Esophagus mucosa (tissue), 1 donor: ENCODE results near the gene RCL1. TPM values are rescaled to one million over a fixed set of nuclear protein-coding genes. Genes with fewer than 3 reads are reported as not detected.

Experiments used
- ATAC-seq: fragments of 200-7000 bp; cut with Tn5 transposase; one replicate; pipeline ENCODE4 v1.9.1; 2020
- total RNA-seq: library from RNA; stranded (reverse); gene quantifications from one replicate; pipeline ENCODE4 v1.2.4, GENCODE V29; 2023
- donor health status: DM: yes; HTN: yes; CAD: no.

The RCL1 gene
- total RNA-seq, 1 donor from 2014 or later, result 13.9 TPM

GRCh38 chr9:4814913-4815312, 22.2 kb downstream of the RCL1 start:
- ATAC-seq, result no peak

- no peak for ATAC-seq
Measured at GRCh38 chr9:4815381-4815956, 22.7 kb downstream of the RCL1 start.

DNA sequence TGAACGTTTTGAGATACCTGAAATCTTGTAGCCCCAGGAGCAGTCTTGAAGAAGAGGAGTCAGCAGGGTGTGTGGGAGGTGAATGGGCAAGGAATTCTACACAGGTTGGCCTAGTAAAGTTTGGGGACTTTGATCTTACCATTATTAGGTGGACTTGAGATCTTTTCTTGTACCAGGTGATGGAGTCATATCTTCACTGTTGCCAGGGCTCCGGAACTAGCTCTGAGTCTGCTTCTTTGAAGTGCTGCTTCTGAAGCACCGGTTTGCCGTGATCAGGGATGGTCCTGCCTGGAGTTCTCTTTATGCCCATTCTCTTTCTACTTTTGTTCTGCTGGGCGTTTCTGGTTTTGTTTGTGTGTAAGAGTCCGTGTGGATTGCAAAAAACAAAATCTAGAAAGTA, 27.4 kb downstream of the RCL1 start:
- no peak for ATAC-seq

- ATAC-seq, result no peak
Measured at GRCh38 chr9:4821133-4821532, 28.4 kb downstream of the RCL1 start.

DNA sequence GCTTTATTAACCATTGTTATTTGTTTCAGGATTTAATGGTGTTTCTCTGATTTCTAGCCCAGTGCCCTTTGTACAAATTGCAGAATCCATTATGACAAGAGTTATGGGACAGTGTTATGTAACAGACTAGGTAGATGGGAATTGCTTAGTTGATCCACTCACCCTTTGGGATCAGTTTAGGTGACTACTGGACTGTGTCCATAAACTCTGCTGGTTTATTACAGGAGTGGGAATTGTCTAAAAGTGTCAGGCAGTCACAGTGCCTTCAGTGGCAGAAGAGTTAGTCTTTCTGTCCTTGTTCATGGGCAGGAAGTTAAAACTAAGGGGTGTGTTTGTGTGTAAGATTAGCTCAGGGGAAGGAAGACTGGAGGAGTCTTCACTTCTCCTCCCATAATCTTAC, 29.3 kb downstream of the RCL1 start:
- ATAC-seq, result no peak

DNA sequence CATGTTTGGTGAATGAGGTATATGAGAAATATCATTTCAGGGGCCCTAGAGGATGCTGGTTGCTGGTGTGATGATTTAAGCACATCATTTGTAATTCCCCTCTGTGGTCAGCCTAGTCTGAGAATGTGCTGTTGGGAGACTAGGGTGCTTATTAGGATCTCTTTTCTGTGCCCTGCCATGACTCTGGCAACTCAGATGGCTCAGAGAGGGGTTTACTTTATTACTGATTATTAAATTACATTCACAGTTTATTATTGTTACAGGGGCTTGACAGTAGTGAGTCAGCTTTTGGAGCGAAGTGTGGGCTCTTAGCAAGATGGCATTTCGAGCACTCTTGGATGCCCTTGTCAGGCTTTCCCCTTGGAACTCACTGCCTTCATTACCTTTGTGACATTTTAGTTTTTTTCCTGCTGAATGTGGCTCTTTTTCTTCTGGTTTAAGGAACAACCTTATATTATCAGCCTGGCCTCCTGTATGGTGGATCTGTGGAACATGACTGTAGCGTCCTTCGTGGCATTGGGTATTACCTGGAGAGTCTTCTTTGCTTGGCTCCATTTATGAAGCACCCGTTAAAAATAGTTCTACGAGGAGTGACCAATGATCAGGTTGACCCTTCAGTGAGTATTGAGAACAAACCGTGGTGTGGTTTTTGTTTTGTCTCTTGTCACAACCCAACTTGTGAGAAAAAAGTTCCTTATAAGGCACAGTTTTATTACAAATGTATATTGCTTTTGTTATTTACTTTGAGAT, 33.8 kb downstream of the RCL1 start:
- no peak for ATAC-seq

GRCh38 chr9:4827224-4827623, 34.5 kb downstream of the RCL1 start:
- no peak for ATAC-seq

DNA sequence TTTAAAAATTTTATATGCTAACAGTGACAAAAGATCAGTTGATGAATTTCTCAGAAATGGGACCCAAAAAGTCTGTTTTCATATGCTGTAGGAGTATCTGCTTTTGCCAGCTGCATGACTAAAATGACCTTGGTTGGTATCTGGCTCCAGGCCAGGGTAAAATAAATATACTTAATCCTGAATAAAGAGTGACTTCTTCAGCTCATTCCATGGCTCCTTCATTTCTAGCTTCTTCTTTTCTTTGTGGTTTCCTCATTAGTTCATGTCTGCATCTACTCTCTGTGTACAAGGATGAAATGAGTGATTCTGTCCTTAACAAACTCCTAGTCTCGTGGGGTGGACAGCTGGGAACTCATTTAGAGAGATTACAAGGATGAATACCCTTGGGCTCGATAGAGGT, 36.0 kb downstream of the RCL1 start:
- no peak for ATAC-seq

GRCh38 chr9:4829969-4830368, 37.2 kb downstream of the RCL1 start:
- ATAC-seq, result no peak

DNA sequence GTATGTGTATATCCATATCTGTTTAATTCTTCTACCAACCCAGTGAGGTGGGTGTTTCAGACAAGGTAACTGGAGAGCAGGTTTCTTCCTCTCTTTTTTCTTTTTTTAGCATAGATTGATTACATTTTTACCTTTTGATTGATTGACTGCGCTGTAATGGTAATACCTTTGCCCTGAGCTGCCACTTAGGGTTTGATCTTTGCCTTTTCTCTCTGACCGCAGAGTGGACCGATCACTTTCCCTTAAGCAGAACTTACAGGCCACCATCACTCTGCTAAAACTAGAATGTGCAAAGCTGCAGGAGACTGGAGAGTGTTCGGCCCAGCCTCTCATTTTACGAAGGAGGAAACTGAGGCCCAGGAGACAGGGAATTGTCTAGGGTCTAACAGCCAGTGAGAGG, 38.0 kb downstream of the RCL1 start:
- no peak for ATAC-seq

DNA sequence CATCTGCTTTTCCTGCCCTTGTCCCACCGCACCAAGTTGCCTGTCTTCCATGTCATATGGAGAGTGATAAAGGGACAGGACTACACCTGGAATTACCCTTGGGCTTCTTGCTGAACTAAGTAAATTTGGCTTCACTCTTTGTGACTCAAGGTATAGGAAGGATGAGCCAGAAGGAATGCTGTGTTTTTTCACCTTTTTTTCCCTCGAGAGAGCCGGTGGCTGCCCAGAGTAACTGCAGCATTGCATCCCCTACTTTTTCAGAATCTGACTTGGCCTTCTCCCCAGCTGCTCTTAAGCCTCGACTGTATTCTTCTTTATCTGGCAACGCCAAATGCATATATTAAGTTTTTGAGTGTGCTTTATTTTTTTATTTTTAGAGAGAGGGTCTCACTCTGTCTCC, 38.4 kb downstream of the RCL1 start:
- ATAC-seq, result no peak

- ATAC-seq, result no peak
Measured at GRCh38 chr9:4831944-4832343, 39.2 kb downstream of the RCL1 start.

DNA sequence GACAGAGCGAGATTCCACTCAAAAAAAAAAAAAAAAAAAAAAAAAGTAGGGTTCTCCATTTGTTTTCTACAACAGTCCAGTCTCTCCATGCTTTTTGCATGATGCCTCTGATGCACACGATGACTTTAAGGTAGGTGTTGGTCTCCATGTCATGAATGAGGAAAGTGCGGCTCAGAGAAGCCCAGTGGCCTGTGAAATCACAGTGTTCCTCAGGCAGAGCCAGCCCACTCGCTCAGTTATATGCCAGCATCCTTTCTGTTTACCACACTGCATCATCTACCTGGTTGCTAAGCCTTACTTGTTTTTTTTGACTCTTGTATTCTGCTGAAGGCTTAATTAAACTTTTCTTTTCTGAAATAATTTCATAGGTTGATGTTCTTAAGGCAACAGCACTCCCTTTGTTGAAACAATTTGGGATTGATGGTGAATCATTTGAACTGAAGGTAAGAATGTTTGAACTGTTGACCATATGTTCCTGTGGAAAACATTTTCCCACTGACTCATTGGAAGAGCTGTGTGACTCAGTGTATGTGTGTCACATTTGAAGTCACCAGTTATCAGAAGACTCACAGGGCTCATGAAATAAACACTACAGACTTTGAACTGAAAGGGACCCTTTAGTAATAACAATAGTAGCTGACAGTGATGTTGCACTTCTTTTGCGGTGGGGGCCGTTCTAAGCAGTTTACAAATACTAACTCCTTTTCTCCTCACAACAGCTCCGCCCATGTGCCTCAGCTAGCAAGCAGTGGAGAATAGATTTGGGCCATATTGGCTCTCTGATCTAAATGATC, 40.2 kb downstream of the RCL1 start:
- ATAC-seq, result peak; percentile 81

DNA sequence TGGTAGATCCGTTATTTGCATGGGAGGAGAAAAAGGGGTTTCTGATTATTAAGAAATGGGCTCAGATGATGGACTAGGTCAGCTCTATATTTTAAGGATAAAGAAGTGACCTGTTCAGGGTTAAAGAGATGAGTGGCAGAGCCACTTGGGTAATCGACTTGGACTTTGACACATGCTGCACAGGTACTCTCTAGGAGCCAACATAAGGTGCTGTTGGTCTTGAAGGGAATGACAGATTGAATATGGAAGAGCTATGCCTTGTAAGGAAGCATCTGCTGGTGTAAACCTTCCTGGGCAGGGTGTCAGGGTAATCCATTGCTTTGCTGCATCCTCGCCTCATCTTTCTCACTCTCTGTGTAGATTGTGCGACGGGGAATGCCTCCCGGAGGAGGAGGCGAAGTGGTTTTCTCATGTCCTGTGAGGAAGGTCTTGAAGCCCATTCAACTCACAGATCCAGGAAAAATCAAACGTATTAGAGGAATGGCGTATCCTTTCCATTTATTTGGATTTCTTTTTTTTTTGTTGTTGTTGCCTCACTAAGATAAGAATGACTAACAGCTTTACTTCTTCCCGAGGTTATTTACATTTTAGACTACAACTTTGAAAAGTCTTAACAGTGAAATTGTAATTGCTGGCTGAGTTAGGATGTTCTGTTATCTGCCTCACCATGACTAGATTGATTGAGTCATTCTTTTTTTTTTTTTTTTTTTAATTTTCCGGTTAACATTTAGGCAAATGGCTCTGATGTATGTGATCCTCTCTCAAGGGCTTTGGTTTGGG, 41.2 kb downstream of the RCL1 start:
- no peak for ATAC-seq

GRCh38 chr9:4836676-4837075, 43.9 kb downstream of the RCL1 start:
- ATAC-seq, result no peak

DNA sequence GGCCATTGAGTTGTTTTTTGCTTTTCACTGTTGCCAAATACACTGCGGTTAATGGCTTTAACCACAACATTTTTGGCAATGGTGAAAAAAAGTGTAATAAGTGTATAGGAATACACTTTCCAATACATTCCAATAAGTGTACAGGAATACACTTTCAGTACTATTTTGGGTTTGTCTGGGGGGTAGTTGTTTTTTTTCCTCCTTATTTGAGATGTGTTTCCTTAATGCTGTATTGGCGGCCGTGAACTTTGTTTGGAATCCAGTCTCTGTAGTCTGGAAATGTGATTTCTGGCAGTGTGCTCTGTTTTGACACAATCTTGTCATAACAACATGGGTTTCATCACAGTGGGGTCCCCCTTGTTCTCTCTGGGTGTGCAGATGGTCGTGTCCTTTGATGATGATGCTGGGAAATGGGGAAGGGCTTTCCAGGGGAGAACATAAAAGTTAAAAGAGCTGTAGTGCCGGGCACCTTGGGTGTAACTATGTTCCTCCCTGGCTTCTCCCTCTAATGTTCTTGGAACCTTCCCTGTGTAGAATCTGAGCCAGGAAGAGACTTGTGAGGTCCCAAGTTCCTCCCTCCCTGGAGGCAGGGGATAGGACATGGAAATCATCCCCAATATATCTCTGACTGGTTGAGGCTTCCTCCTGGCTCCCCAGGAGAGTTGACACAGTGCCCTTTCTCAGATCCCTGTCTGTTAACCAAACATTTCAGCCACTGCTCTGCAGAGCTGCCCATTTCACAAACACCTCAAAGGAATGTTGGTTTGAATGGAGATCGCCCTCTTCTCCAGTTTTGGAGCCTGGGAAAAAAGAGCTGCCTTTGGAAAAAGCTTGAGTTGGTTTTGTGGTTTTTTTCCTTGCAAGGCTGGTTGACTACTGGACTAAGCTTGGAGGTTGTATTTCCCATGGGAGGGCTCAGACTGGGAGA, 44.8 kb downstream of the RCL1 start:
- ATAC-seq, result no peak

DNA sequence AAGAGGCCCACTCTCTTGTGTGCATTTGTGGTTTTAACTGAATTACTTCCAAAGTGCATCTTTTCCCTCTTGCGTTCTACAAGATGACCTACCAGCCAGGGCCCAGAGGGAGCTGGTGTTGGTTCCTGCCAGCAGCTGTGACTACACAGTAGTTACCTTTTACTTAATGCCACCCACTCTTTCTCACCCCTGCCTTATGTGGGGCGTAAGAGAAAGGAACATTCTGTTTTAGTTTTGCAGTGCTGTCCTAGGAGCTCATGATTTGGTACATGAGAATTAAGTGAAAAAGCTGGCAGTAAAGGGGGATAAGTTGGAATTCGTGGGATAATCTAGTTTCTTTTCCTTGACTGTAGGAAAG, 45.4 kb downstream of the RCL1 start:
- ATAC-seq, result no peak

DNA sequence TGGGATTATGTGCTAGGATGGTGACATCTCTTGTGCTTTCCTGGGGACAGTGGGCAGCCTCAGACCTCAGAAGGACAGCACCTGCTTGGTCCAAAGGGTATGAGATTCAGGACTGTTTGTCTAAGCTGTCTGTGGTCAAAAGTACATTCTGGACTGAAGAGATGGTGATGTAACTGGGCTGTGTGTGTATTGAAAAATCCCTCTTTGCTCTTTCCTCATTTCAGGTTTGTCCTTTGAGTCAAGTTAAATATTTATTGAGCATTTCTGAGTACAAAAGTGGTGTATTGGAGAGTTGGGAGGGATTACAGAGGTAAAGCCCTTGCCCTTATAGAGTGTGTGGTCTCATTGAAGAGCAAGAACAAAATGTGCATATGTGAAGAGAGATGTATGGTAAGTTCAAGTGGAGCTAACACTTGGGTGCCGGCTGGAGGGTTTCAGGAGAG, 46.7 kb downstream of the RCL1 start:
- ATAC-seq, result no peak

DNA sequence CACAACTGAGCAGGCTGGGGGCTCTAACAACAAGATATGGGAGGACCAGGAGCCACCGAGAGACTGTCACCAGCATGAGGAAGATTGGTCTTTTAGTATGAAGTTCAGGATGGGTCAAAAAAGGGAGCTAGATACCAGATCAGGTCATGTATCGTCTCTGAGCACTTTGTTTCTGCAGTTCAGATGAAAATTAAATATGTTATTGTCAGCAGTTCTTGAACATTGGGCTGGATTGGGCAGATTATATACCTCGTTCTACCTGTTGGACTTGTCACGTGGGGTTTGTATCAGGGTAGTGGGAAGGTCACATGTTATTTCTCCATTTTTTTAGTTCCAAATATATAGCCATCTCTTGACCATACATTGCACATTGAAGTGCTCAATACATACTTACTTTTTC, 47.3 kb downstream of the RCL1 start:
- peak; percentile 46 for ATAC-seq

- no peak for ATAC-seq
Measured at GRCh38 chr9:4842213-4842612, 49.5 kb downstream of the RCL1 start.

GRCh38 chr9:4842734-4843133, 50.0 kb downstream of the RCL1 start:
- no peak for ATAC-seq
